HCT116 (cell line): ENCODE data around the gene TIMM13. TPM values are rescaled to one million over a fixed set of nuclear protein-coding genes. Genes with fewer than 3 reads are reported as not detected.

Source experiments
- ATAC-seq: fragments of 200-7000 bp; cut with Tn5 transposase; 2 replicates; pipeline ENCODE4 v1.9.1; 2020; ENCODE audit warnings: mild to moderate bottlenecking, moderate library complexity
- BruUV-seq: library from RNA; stranded (reverse); fragments of 400-500 nt; replicated peaks from 2 replicates; lab custom pipeline; 2021; lab: Mats Ljungman, UMichigan
- CTCF ChIA-PET: fragments of 300-600 bp; sonication (Branson Sonifier 250); formaldehyde crosslinking; loops from one replicate; lab custom pipeline; 2021; ENCODE audit warnings: antibody characterized with exemption; lab: Charles Lee
- POLR2A ChIA-PET: fragments of 300-600, 350-600 bp; sonication (Branson Sonifier 250); formaldehyde crosslinking; loops from one replicate; lab custom pipeline; 2021; ENCODE audit warnings: antibody characterized with exemption; lab: Charles Lee
- RAD21 ChIA-PET, 2 experiments: fragments of 300-600 bp; sonication (Branson Sonifier 250); formaldehyde crosslinking; loops; one replicate each; lab custom pipeline; 2023; ENCODE audit warnings: low total read pairs in 2 of 2; ENCODE audit not compliant: uncharacterized antibody in 2 of 2, unreplicated experiment in 2 of 2, low non-redundant PET in 1 of 2; lab: Charles Lee
- DNase-seq: peaks from one replicate; pipeline ENCODE4 v3.0.0-alpha.2; 2010; ENCODE audit warnings: low read depth, low spot score
- H2AFZ ChIP-seq: fragments of 200-600 bp; shearing (Covaris generic), sonication (generic); 2 replicates; pipeline ENCODE4 v1.6.1; 2017; ENCODE audit warnings: low read depth, mixed run types, mixed read lengths, antibody characterized with exemption, low read length; ENCODE audit not compliant: poor library complexity, severe bottlenecking
- H3K27ac ChIP-seq: 2 replicates; pipeline ENCODE4 v1.5.1; 2012; ENCODE audit warnings: low read depth, low read length
- H3K27me3 ChIP-seq: fragments of 200-600 bp; sonication (generic); 2 replicates; pipeline ENCODE4 v1.6.1; 2016; ENCODE audit warnings: mixed run types, low read length, mixed read lengths; ENCODE audit not compliant: insufficient read depth
- H3K36me3 ChIP-seq, 2 experiments: fragments of 200-500 bp in 1 of 2; fragments of 200-600 bp in 1 of 2; sonication (Bioruptor generic) in 1 of 2; sonication (generic) in 1 of 2; 2 replicates each; pipeline versions ENCODE4 v1.5.1 to v1.6.1; 2014 to 2016; ENCODE audit warnings: low read length in 2 of 2, inconsistent platforms in 1 of 2, mixed read lengths in 1 of 2, mixed run types in 1 of 2; ENCODE audit not compliant: insufficient read depth in 2 of 2, control insufficient read depth in 1 of 2
- H3K4me1 ChIP-seq, 2 experiments: fragments of 200-600 bp in 1 of 2; sonication (generic) in 1 of 2; 2 replicates each; pipeline versions ENCODE4 v1.5.1 to v1.6.1; 2012 to 2017; ENCODE audit warnings: low read length in 2 of 2, inconsistent platforms in 1 of 2, mild to moderate bottlenecking in 1 of 2, mixed read lengths in 1 of 2, mixed run types in 1 of 2, moderate library complexity in 1 of 2; ENCODE audit not compliant: insufficient read depth in 2 of 2, control insufficient read depth in 1 of 2
- H3K4me2 ChIP-seq: fragments of 200-600 bp; sonication (generic); 2 replicates; pipeline ENCODE4 v1.6.1; 2017; ENCODE audit warnings: mixed run types, low read length, mixed read lengths
- H3K4me3 ChIP-seq, 2 experiments: fragments of 200-600 bp in 1 of 2; sonication (generic) in 1 of 2; replicated peaks in 1 of 2; 2 replicates each; pipeline ENCODE4 v1.5.1; 2011 to 2016; ENCODE audit warnings: low read length in 2 of 2, control low read depth in 1 of 2, low read depth in 1 of 2, mild to moderate bottlenecking in 1 of 2, mixed read lengths in 1 of 2, mixed run types in 1 of 2
- H3K79me2 ChIP-seq: fragments of 200-600 bp; sonication (generic); 2 replicates; pipeline ENCODE4 v1.6.1; 2017; ENCODE audit warnings: mild to moderate bottlenecking, mixed run types, low read length, moderate library complexity, mixed read lengths; ENCODE audit not compliant: insufficient read depth
- H3K9ac ChIP-seq: fragments of 200-600 bp; sonication (generic); 2 replicates; pipeline ENCODE4 v1.6.1; 2016; ENCODE audit warnings: low read length, mixed read lengths
- H3K9me2 ChIP-seq: fragments of 200-600 bp; sonication (generic), shearing (Covaris generic); 2 replicates; pipeline ENCODE4 v1.6.1; 2017; ENCODE audit warnings: mixed run types, mild to moderate bottlenecking, moderate library complexity; ENCODE audit not compliant: insufficient read depth
- H3K9me3 ChIP-seq, 2 experiments: fragments of 200-500 bp in 1 of 2; fragments of 200-600 bp in 1 of 2; sonication (Bioruptor generic) in 1 of 2; sonication (generic) in 1 of 2; 2 replicates each; pipeline ENCODE4 v1.6.1; 2014 to 2017; ENCODE audit warnings: low read length in 2 of 2, mixed read lengths in 2 of 2, inconsistent platforms in 1 of 2, low read depth in 1 of 2, mild to moderate bottlenecking in 1 of 2, mixed run types in 1 of 2, moderate library complexity in 1 of 2; ENCODE audit not compliant: control insufficient read depth in 1 of 2, insufficient read depth in 1 of 2
- H4K20me1 ChIP-seq: fragments of 200-600 bp; sonication (generic), shearing (Covaris generic); 2 replicates; pipeline ENCODE4 v1.6.1; 2017; ENCODE audit warnings: mixed run types, mild to moderate bottlenecking, moderate library complexity; ENCODE audit not compliant: insufficient read depth
- CBX3 ChIP-seq: IDR thresholded peaks from 2 replicates; pipeline ENCODE4 v1.6.1; 2012; ENCODE audit warnings: low read depth
- EGR1 ChIP-seq: IDR thresholded peaks from 2 replicates; pipeline ENCODE4 v1.6.1; 2012; ENCODE audit warnings: low read depth
- ELF1 ChIP-seq: IDR thresholded peaks from 2 replicates; pipeline ENCODE4 v1.6.1; 2012; ENCODE audit warnings: low read depth, borderline replicate concordance
- EZH2phosphoT487 ChIP-seq: fragments of 200-600 bp; IDR thresholded peaks from 2 replicates; pipeline ENCODE4 v1.6.1; 2018; ENCODE audit warnings: antibody characterized with exemption, borderline replicate concordance
- FOSL1 ChIP-seq: IDR thresholded peaks from 2 replicates; pipeline ENCODE4 v1.6.1; 2012; ENCODE audit warnings: low read depth
- POLR2A ChIP-seq: IDR thresholded peaks from 2 replicates; pipeline ENCODE4 v1.7.0; 2011; ENCODE audit warnings: borderline replicate concordance; ENCODE audit not compliant: insufficient read depth, insufficient read length; ENCODE audit errors: extremely low read depth
- RAD21 ChIP-seq: IDR thresholded peaks from 2 replicates; pipeline ENCODE4 v1.6.1; 2012; ENCODE audit warnings: low read depth, mild to moderate bottlenecking
- SIN3A ChIP-seq: IDR thresholded peaks from 2 replicates; pipeline ENCODE4 v1.6.1; 2012; ENCODE audit warnings: low read depth
- SP1 ChIP-seq: IDR thresholded peaks from 2 replicates; pipeline ENCODE4 v1.6.1; 2012; ENCODE audit warnings: low read depth
- SRF ChIP-seq: IDR thresholded peaks from 2 replicates; pipeline ENCODE4 v1.6.1; 2012; ENCODE audit warnings: low read depth
- TCF7L2 ChIP-seq: IDR thresholded peaks from 2 replicates; pipeline ENCODE4 v1.7.0; 2011; ENCODE audit warnings: borderline replicate concordance, inconsistent platforms; ENCODE audit not compliant: insufficient read depth, insufficient read length; ENCODE audit errors: extremely low read depth
- ZFX ChIP-seq: fragments of 450-650 bp; IDR thresholded peaks from 2 replicates; pipeline ENCODE4 v1.6.1; 2017
- ZNF274 ChIP-seq: fragments of 200-500 bp; sonication (Bioruptor generic); IDR thresholded peaks from 2 replicates; pipeline ENCODE4 v1.6.1; 2014; ENCODE audit warnings: mild to moderate bottlenecking, low read depth, low read length, inconsistent platforms
- intact Hi-C: fragments of 100-400 bp; cut with micrococcal nuclease; formaldehyde crosslinking; loops from 2 replicates; pipeline ENCODE4 v1.10.0; 2022
- total RNA-seq: library from RNA; stranded (reverse); gene quantifications from one replicate; pipeline ENCODE4 v1.2.1, GENCODE V29; 2021; ENCODE audit not compliant: unreplicated experiment
- TF ChIP-seq, protein P1 (sequence below): IDR thresholded peaks from 2 replicates; pipeline ENCODE4 v1.6.1; 2011; ENCODE audit warnings: mild to moderate bottlenecking, low read length, moderate library complexity; ENCODE audit not compliant: insufficient replicate concordance; ENCODE audit errors: extremely low read depth
- TF ChIP-seq, protein P2 (sequence below): IDR thresholded peaks from 2 replicates; pipeline ENCODE4 v1.6.1; 2012
- TF ChIP-seq, protein P3 (sequence below), 3 experiments: fragments of 200-600 bp in 1 of 3; sonication (generic) in 1 of 3; IDR thresholded peaks in 2 of 3; conservative IDR thresholded peaks in 1 of 3; 2 replicates each; pipeline ENCODE4 v1.5.1; 2012 to 2017; ENCODE audit warnings: low read depth in 2 of 3, low read length in 2 of 3, antibody characterized with exemption in 1 of 3, borderline replicate concordance in 1 of 3, control low read depth in 1 of 3, mild to moderate bottlenecking in 1 of 3, mixed read lengths in 1 of 3, mixed run types in 1 of 3, moderate library complexity in 1 of 3; ENCODE audit not compliant: insufficient read depth in 1 of 3
- TF ChIP-seq, protein P4 (sequence below): IDR thresholded peaks from 2 replicates; pipeline ENCODE4 v1.6.1; 2012; ENCODE audit warnings: low read depth
- TF ChIP-seq, protein P5 (sequence below): IDR thresholded peaks from 2 replicates; pipeline ENCODE4 v1.6.1; 2012

The TIMM13 gene
- total RNA-seq, 1 experiment from 2014 or later: 151 TPM

DNA sequence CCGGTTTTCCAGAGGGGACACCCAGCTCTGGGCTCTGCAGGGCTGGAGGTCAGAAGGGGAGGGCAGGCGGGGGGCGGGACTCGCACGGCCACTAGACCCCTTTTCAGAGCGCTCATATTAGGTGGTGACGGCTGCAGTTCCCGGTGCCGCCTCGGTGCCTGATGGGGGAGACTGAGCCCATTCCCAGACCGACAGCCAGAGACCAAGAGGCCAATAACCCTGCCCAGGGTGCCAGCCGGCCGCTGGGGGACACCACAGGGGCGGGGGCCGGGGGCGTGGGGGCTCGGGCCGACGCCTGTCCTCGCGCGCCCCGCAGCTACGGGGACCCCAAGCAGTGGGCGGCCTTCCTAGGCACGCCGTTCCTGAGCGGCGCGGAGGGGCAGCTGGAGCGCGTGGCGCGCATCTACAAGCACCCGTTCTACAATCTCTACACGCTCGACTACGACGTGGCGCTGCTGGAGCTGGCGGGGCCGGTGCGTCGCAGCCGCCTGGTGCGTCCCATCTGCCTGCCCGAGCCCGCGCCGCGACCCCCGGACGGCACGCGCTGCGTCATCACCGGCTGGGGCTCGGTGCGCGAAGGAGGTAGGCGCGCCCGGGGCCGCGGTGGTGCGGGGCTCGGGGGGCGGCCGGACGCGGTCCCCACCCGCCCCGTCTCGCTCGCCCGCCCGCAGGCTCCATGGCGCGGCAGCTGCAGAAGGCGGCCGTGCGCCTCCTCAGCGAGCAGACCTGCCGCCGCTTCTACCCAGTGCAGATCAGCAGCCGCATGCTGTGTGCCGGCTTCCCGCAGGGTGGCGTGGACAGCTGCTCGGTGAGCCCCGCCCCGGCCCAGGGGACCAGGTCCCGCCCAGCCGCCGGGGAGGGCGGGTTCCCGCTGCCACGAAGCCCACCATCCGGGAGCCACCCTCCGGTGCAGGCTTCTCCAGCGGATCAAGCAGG is 2.4 kb downstream of the TIMM13 start:
- no peak overlapping the region; the same call in 1 of the 2 replicates for H3K4me2 ChIP-seq
- no peaks in the 10 kb centered on the region for H3K27me3 ChIP-seq
- H3K9me2 ChIP-seq: no peaks in the 10 kb centered on the region
- intact Hi-C loops: no loop called here
- no TSS peak for BruUV-seq
- H3K27ac ChIP-seq: no peak overlapping the region
- H3K79me2 ChIP-seq: peaks cover 49% of the 10 kb centered on the region
- peaks cover 4 to 32% of the 10 kb centered on the region in 2 experiments; a peak in 2 of 4 replicates for H3K36me3 ChIP-seq
- no peaks in the 10 kb centered on the region for H3K9me3 ChIP-seq
- ChIA-PET RAD21 (no interaction called here), CTCF (no interaction called here), POLR2A (no interaction called here)
- H3K9ac ChIP-seq: no peak overlapping the region
- peaks cover 6 to 25% of the 10 kb centered on the region in 2 experiments; a peak in 3 of 4 replicates for H3K4me1 ChIP-seq
- ATAC-seq: no peak
- no peak overlapping the region for H2AFZ ChIP-seq
- H4K20me1 ChIP-seq: peaks cover 5% of the 10 kb centered on the region; the same call in 1 of the 2 replicates
- no peak overlapping the region for H3K4me3 ChIP-seq
- TF ChIP-seq, protein P1, sequence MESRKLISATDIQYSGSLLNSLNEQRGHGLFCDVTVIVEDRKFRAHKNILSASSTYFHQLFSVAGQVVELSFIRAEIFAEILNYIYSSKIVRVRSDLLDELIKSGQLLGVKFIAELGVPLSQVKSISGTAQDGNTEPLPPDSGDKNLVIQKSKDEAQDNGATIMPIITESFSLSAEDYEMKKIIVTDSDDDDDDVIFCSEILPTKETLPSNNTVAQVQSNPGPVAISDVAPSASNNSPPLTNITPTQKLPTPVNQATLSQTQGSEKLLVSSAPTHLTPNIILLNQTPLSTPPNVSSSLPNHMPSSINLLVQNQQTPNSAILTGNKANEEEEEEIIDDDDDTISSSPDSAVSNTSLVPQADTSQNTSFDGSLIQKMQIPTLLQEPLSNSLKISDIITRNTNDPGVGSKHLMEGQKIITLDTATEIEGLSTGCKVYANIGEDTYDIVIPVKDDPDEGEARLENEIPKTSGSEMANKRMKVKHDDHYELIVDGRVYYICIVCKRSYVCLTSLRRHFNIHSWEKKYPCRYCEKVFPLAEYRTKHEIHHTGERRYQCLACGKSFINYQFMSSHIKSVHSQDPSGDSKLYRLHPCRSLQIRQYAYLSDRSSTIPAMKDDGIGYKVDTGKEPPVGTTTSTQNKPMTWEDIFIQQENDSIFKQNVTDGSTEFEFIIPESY: no peak
- TF ChIP-seq CBX3 (no peak), ELF1 (no peak), SIN3A (no peak), EGR1 (no peak), SRF (no peak), ZNF274 (no peak), TCF7L2 (no peak), FOSL1 (no peak), EZH2phosphoT487 (no peak), POLR2A (no peak), ZFX (no peak), RAD21 (no peak), SP1 (no peak)
- TF ChIP-seq, protein P2, sequence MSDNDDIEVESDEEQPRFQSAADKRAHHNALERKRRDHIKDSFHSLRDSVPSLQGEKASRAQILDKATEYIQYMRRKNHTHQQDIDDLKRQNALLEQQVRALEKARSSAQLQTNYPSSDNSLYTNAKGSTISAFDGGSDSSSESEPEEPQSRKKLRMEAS: no peak
- TF ChIP-seq, protein P3, sequence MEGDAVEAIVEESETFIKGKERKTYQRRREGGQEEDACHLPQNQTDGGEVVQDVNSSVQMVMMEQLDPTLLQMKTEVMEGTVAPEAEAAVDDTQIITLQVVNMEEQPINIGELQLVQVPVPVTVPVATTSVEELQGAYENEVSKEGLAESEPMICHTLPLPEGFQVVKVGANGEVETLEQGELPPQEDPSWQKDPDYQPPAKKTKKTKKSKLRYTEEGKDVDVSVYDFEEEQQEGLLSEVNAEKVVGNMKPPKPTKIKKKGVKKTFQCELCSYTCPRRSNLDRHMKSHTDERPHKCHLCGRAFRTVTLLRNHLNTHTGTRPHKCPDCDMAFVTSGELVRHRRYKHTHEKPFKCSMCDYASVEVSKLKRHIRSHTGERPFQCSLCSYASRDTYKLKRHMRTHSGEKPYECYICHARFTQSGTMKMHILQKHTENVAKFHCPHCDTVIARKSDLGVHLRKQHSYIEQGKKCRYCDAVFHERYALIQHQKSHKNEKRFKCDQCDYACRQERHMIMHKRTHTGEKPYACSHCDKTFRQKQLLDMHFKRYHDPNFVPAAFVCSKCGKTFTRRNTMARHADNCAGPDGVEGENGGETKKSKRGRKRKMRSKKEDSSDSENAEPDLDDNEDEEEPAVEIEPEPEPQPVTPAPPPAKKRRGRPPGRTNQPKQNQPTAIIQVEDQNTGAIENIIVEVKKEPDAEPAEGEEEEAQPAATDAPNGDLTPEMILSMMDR (IDR thresholded peaks at IDR 0.05 in 2 of 3, conservative IDR thresholded peaks at IDR 0.05 in 1 of 3; ENCODE audit: borderline replicate concordance in 1 of 3, insufficient read depth in 1 of 3, low read depth in 2 of 3, low read length in 2 of 3): no peak
- TF ChIP-seq, protein P4, sequence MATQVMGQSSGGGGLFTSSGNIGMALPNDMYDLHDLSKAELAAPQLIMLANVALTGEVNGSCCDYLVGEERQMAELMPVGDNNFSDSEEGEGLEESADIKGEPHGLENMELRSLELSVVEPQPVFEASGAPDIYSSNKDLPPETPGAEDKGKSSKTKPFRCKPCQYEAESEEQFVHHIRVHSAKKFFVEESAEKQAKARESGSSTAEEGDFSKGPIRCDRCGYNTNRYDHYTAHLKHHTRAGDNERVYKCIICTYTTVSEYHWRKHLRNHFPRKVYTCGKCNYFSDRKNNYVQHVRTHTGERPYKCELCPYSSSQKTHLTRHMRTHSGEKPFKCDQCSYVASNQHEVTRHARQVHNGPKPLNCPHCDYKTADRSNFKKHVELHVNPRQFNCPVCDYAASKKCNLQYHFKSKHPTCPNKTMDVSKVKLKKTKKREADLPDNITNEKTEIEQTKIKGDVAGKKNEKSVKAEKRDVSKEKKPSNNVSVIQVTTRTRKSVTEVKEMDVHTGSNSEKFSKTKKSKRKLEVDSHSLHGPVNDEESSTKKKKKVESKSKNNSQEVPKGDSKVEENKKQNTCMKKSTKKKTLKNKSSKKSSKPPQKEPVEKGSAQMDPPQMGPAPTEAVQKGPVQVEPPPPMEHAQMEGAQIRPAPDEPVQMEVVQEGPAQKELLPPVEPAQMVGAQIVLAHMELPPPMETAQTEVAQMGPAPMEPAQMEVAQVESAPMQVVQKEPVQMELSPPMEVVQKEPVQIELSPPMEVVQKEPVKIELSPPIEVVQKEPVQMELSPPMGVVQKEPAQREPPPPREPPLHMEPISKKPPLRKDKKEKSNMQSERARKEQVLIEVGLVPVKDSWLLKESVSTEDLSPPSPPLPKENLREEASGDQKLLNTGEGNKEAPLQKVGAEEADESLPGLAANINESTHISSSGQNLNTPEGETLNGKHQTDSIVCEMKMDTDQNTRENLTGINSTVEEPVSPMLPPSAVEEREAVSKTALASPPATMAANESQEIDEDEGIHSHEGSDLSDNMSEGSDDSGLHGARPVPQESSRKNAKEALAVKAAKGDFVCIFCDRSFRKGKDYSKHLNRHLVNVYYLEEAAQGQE: no peak
- TF ChIP-seq, protein P5, sequence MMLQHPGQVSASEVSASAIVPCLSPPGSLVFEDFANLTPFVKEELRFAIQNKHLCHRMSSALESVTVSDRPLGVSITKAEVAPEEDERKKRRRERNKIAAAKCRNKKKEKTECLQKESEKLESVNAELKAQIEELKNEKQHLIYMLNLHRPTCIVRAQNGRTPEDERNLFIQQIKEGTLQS: no peak
- TF ChIP-seq, all 23 proteins: peak for 0
- no peak for DNase-seq
